ENCODE data around the gene SOWAHD. TPM values are rescaled to one million over a fixed set of nuclear protein-coding genes. Genes with fewer than 3 reads are reported as not detected.

SOWAHD gene
- total and polyA plus RNA-seq, 2 experiments from 2014 or later: 3.8 to 5.1 TPM

DNA sequence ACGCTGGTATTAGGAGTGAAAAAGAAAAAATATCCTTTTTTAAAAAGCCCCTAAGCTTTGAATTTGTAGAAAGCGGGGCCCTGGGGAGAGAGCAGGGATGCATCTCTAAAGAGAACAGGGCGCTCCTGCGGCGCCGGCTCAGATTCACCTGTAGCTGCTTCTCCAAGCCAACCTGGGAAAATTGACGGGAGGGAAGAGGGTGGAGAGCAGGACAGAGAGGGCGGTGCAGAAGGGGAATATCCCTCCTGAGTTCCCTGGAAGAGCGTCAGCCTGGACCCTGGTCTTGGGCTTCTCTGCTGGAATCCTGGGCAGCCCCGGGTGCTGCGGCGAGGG is 776 bp upstream of the SOWAHD start:
- Histone ChIP-seq H3K4me1 (ENCODE audit: insufficient read depth) (peaks cover 22% of the 10 kb centered on the region), H3K9me2 (ENCODE audit: insufficient read depth) (no peaks in the 10 kb centered on the region), H2AFZ (peak overlapping the region; percentile 59; the same call in 1 of the 2 replicates), H3K27ac (ENCODE audit: low read depth) (peak overlapping the region; percentile 94), H3F3A (replicated peaks; ENCODE audit: low read depth) (0 out of 2 replicates have a peak, but pooled peaks cover 3% of the 10 kb centered on the region), H4K20me1 (replicated peaks; ENCODE audit: insufficient read depth) (no peaks in the 10 kb centered on the region), H3K36me3 (ENCODE audit: insufficient read depth) (no peaks in the 10 kb centered on the region), H3K4me2 (peak overlapping the region; percentile 81), H3K4me3 (peak overlapping the region; percentile 65), H3K27me3 (ENCODE audit: insufficient read depth) (peaks cover 12% of the 10 kb centered on the region), H3K79me2 (replicated peaks; ENCODE audit: insufficient read depth) (no peaks in the 10 kb centered on the region)
- Mint-ChIP-seq H3K4me3 (peak overlapping the region; percentile 87), H3K36me3 (ENCODE audit: low read depth) (no peaks in the 10 kb centered on the region; the same call in 2 of the 3 replicates), H3K27ac (peak overlapping the region; percentile 96), H3K9me3 (no peaks in the 10 kb centered on the region), H3K4me1 (peaks cover 33% of the 10 kb centered on the region), H3K27me3 (ENCODE audit: insufficient read depth, low read depth, poor library complexity) (peaks cover 17% of the 10 kb centered on the region)
- TF ChIP-seq REST (IDR thresholded peaks at IDR 0.05; ENCODE audit: unreplicated experiment) (no peak), NANOG (IDR thresholded peaks at IDR 0.05; ENCODE audit: borderline replicate concordance) (no peak), CREB1 (CRISPR knock-in tag; IDR thresholded peaks at IDR 0.05; ENCODE audit: low read depth) (no peak), EZH2 (IDR thresholded peaks at IDR 0.05; ENCODE audit: low read depth, unreplicated experiment) (no peak), STAT1 (IDR thresholded peaks at IDR 0.05; ENCODE audit: unreplicated experiment) (no peak), POLR2AphosphoS5 (IDR thresholded peaks at IDR 0.05; ENCODE audit: low read depth) (no peak), ZNF114 (CRISPR knock-in tag; IDR thresholded peaks at IDR 0.05) (no peak)
- TF ChIP-seq, protein P1, sequence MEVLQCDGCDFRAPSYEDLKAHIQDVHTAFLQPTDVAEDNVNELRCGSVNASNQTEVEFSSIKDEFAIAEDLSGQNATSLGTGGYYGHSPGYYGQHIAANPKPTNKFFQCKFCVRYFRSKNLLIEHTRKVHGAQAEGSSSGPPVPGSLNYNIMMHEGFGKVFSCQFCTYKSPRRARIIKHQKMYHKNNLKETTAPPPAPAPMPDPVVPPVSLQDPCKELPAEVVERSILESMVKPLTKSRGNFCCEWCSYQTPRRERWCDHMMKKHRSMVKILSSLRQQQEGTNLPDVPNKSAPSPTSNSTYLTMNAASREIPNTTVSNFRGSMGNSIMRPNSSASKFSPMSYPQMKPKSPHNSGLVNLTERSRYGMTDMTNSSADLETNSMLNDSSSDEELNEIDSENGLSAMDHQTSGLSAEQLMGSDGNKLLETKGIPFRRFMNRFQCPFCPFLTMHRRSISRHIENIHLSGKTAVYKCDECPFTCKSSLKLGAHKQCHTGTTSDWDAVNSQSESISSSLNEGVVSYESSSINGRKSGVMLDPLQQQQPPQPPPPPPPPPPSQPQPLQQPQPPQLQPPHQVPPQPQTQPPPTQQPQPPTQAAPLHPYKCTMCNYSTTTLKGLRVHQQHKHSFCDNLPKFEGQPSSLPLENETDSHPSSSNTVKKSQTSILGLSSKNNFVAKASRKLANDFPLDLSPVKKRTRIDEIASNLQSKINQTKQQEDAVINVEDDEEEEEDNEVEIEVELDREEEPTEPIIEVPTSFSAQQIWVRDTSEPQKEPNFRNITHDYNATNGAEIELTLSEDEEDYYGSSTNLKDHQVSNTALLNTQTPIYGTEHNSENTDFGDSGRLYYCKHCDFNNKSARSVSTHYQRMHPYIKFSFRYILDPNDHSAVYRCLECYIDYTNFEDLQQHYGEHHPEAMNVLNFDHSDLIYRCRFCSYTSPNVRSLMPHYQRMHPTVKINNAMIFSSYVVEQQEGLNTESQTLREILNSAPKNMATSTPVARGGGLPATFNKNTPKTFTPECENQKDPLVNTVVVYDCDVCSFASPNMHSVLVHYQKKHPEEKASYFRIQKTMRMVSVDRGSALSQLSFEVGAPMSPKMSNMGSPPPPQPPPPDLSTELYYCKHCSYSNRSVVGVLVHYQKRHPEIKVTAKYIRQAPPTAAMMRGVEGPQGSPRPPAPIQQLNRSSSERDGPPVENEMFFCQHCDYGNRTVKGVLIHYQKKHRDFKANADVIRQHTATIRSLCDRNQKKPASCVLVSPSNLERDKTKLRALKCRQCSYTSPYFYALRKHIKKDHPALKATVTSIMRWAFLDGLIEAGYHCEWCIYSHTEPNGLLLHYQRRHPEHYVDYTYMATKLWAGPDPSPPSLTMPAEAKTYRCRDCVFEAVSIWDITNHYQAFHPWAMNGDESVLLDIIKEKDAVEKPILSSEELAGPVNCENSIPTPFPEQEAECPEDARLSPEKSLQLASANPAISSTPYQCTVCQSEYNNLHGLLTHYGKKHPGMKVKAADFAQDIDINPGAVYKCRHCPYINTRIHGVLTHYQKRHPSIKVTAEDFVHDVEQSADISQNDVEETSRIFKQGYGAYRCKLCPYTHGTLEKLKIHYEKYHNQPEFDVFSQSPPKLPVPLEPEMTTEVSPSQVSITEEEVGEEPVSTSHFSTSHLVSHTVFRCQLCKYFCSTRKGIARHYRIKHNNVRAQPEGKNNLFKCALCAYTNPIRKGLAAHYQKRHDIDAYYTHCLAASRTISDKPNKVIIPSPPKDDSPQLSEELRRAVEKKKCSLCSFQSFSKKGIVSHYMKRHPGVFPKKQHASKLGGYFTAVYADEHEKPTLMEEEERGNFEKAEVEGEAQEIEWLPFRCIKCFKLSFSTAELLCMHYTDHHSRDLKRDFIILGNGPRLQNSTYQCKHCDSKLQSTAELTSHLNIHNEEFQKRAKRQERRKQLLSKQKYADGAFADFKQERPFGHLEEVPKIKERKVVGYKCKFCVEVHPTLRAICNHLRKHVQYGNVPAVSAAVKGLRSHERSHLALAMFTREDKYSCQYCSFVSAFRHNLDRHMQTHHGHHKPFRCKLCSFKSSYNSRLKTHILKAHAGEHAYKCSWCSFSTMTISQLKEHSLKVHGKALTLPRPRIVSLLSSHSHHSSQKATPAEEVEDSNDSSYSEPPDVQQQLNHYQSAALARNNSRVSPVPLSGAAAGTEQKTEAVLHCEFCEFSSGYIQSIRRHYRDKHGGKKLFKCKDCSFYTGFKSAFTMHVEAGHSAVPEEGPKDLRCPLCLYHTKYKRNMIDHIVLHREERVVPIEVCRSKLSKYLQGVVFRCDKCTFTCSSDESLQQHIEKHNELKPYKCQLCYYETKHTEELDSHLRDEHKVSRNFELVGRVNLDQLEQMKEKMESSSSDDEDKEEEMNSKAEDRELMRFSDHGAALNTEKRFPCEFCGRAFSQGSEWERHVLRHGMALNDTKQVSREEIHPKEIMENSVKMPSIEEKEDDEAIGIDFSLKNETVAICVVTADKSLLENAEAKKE (CRISPR knock-in tag; IDR thresholded peaks at IDR 0.05): no peak
- peak; percentile 52 for DNase-seq (ENCODE audit: low spot score)
- peak; percentile 53 for ATAC-seq
